ENCODE data around the gene RPL38. TPM values are rescaled to one million over a fixed set of nuclear protein-coding genes. Genes with fewer than 3 reads are reported as not detected.

RPL38 gene
- total RNA-seq, 1 donor from 2014 or later: 2,766 TPM

GRCh38 chr17:74224959-74225725 is 21.7 kb downstream of the RPL38 start:
- no peak for DNase-seq (ENCODE audit: low read depth in 2 of 2)

GRCh38 chr17:74226252-74226651 is 22.8 kb downstream of the RPL38 start:
- DNase-seq (ENCODE audit: low read depth in 2 of 2): no peak

- DNase-seq (ENCODE audit: low read depth in 2 of 2): no peak
These were observed 24.0 kb downstream of the RPL38 start for GRCh38 chr17:74227271-74228080.

- no peak for DNase-seq (ENCODE audit: low read depth in 2 of 2)
These were observed 25.0 kb downstream of the RPL38 start for GRCh38 chr17:74228306-74228978.

- no peak for DNase-seq (ENCODE audit: low read depth in 2 of 2)
These were observed 27.4 kb downstream of the RPL38 start for GRCh38 chr17:74230896-74231295.

- no peak for DNase-seq (ENCODE audit: low read depth in 2 of 2)
These were observed 28.7 kb downstream of the RPL38 start for GRCh38 chr17:74231928-74232907.

- DNase-seq (ENCODE audit: low read depth in 2 of 2): no peak
These were observed 30.5 kb downstream of the RPL38 start for GRCh38 chr17:74233937-74234336.

- DNase-seq (ENCODE audit: low read depth in 2 of 2): no peak
These were observed 31.0 kb downstream of the RPL38 start for GRCh38 chr17:74234486-74234885.

- no peak for DNase-seq (ENCODE audit: low read depth in 2 of 2)
These were observed 31.6 kb downstream of the RPL38 start for GRCh38 chr17:74235040-74235581.

- DNase-seq (ENCODE audit: low read depth in 2 of 2): no peak
These were observed 32.5 kb downstream of the RPL38 start for GRCh38 chr17:74235911-74236371.

GRCh38 chr17:74237321-74237720 is 33.8 kb downstream of the RPL38 start:
- no peak for DNase-seq (ENCODE audit: low read depth in 2 of 2)

- DNase-seq (ENCODE audit: low read depth in 2 of 2): no peak
These were observed 35.7 kb downstream of the RPL38 start for GRCh38 chr17:74239172-74239571.

GRCh38 chr17:74240618-74241205 is 37.2 kb downstream of the RPL38 start:
- no peak for DNase-seq (ENCODE audit: low read depth in 2 of 2)

- DNase-seq (ENCODE audit: low read depth in 2 of 2): no peak
These were observed 38.0 kb downstream of the RPL38 start for GRCh38 chr17:74241431-74241830.

- no peak for DNase-seq (ENCODE audit: low read depth in 2 of 2)
These were observed 38.4 kb downstream of the RPL38 start for GRCh38 chr17:74241847-74242246.

- no peak for DNase-seq (ENCODE audit: low read depth in 2 of 2)
These were observed 39.7 kb downstream of the RPL38 start for GRCh38 chr17:74243013-74243755.

- no peak for DNase-seq (ENCODE audit: low read depth in 2 of 2)
These were observed 40.6 kb downstream of the RPL38 start for GRCh38 chr17:74244128-74244527.

- DNase-seq (ENCODE audit: low read depth in 2 of 2): no peak
These were observed 41.1 kb downstream of the RPL38 start for GRCh38 chr17:74244548-74244947.

GRCh38 chr17:74245145-74245831 is 41.8 kb downstream of the RPL38 start:
- no peak for DNase-seq (ENCODE audit: low read depth in 2 of 2)
